SK-N-SH (cell line): Measurements from ENCODE around the gene EGLN3.

ENCODE experiments used
- EZH2phosphoT487 ChIP-seq: fragments of 200-600 bp; sonication (generic); IDR thresholded peaks from 2 replicates; pipeline ENCODE4 v1.6.1; 2017; ENCODE audit warnings: low read depth, mixed run types, mild to moderate bottlenecking, antibody characterized with exemption, moderate library complexity, borderline replicate concordance
- GATA2 ChIP-seq: sonication (generic); formaldehyde crosslinking; IDR thresholded peaks from 2 replicates; pipeline ENCODE4 v1.5.0; 2020; ENCODE audit warnings: mild to moderate bottlenecking, missing genetic modification reagents
- MAX ChIP-seq: IDR thresholded peaks from 2 replicates; pipeline ENCODE4 v1.4.0; 2012; ENCODE audit warnings: low read depth
- RAD21 ChIP-seq: IDR thresholded peaks from 2 replicates; pipeline ENCODE4 v1.6.1; 2012; ENCODE audit warnings: mild to moderate bottlenecking, low read length
- SMC3 ChIP-seq: IDR thresholded peaks from 2 replicates; pipeline ENCODE4 v1.6.1; 2012; ENCODE audit warnings: low read depth, low read length, improper control_type of control experiment
- USF2 ChIP-seq: fragments of 150-350 bp; IDR thresholded peaks from 2 replicates; pipeline ENCODE4 v1.6.1; 2017; ENCODE audit warnings: antibody characterized with exemption, low read length, low read depth, borderline replicate concordance
- TF ChIP-seq, protein P1 (sequence below): fragments of 200-600 bp; sonication (generic); IDR thresholded peaks from 2 replicates; pipeline ENCODE4 v1.6.1; 2017; ENCODE audit warnings: antibody characterized with exemption, mild to moderate bottlenecking, moderate library complexity

- TF ChIP-seq USF2 (no peak), MAX (no peak), SMC3 (no peak), GATA2 (CRISPR knock-in tag) (no peak), EZH2phosphoT487 (no peak), RAD21 (no peak)
- TF ChIP-seq, protein P1, sequence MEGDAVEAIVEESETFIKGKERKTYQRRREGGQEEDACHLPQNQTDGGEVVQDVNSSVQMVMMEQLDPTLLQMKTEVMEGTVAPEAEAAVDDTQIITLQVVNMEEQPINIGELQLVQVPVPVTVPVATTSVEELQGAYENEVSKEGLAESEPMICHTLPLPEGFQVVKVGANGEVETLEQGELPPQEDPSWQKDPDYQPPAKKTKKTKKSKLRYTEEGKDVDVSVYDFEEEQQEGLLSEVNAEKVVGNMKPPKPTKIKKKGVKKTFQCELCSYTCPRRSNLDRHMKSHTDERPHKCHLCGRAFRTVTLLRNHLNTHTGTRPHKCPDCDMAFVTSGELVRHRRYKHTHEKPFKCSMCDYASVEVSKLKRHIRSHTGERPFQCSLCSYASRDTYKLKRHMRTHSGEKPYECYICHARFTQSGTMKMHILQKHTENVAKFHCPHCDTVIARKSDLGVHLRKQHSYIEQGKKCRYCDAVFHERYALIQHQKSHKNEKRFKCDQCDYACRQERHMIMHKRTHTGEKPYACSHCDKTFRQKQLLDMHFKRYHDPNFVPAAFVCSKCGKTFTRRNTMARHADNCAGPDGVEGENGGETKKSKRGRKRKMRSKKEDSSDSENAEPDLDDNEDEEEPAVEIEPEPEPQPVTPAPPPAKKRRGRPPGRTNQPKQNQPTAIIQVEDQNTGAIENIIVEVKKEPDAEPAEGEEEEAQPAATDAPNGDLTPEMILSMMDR = no peak
Measured at GRCh38 chr14:33902363-33902762, 48.5 kb downstream of the EGLN3 start.
